CD4-positive, alpha-beta T cell treated with Interleukin-15 for 4 hours (primary cell): Measurements from ENCODE around the gene PCBP4.

Experiments used
- DNase-seq: peaks from one replicate; pipeline ENCODE4 v3.0.0-alpha.2; 2020; ENCODE audit warnings: low spot score

The PCBP4 gene

GRCh38 chr3:51967384-51968169, at the start of gene PCBP4:
TSS of gene PCBP4 (minus strand) at chr3:51967454. CDS start at chr3:51961240, 6,214 bp downstream.
- DNase-seq = peak; percentile 15

- no peak for DNase-seq
These were observed 48.4 kb upstream of the PCBP4 start for GRCh38 chr3:52015438-52016228.

- DNase-seq = no peak
These were observed 47.4 kb upstream of the PCBP4 start for GRCh38 chr3:52014613-52015012.

- DNase-seq = no peak
These were observed 46.7 kb upstream of the PCBP4 start for GRCh38 chr3:52013802-52014598.

GRCh38 chr3:52012699-52013098, 45.4 kb upstream of the PCBP4 start:
- DNase-seq = no peak

GRCh38 chr3:52010431-52010830, 43.2 kb upstream of the PCBP4 start:
- no peak for DNase-seq

GRCh38 chr3:52007291-52007690, 40.0 kb upstream of the PCBP4 start:
- DNase-seq = no peak

GRCh38 chr3:52006820-52007133, 39.5 kb upstream of the PCBP4 start:
- DNase-seq = no peak

GRCh38 chr3:52006017-52006819, 39.0 kb upstream of the PCBP4 start:
- no peak for DNase-seq

- DNase-seq = no peak
These were observed 38.3 kb upstream of the PCBP4 start for GRCh38 chr3:52005571-52005986.

GRCh38 chr3:52004906-52005395, 37.7 kb upstream of the PCBP4 start:
- DNase-seq = no peak

- no peak for DNase-seq
These were observed 37.0 kb upstream of the PCBP4 start for GRCh38 chr3:52004163-52004787.

GRCh38 chr3:52002748-52003147, 35.5 kb upstream of the PCBP4 start:
- DNase-seq = no peak

GRCh38 chr3:52001443-52001974, 34.3 kb upstream of the PCBP4 start:
- DNase-seq = peak; percentile 85

GRCh38 chr3:51999846-52000245, 32.6 kb upstream of the PCBP4 start:
- DNase-seq = no peak

- no peak for DNase-seq
These were observed 31.5 kb upstream of the PCBP4 start for GRCh38 chr3:51998774-51999173.

- DNase-seq = no peak
These were observed 30.8 kb upstream of the PCBP4 start for GRCh38 chr3:51997935-51998596.

- no peak for DNase-seq
These were observed 29.9 kb upstream of the PCBP4 start for GRCh38 chr3:51997172-51997571.

- peak; percentile 94 for DNase-seq
These were observed 28.3 kb upstream of the PCBP4 start, which contains the start of gene RPL29 for GRCh38 chr3:51995346-51996163. TSS of gene RPL29 (minus strand) at chr3:51995895. CDS start at chr3:51995461, 434 bp downstream.
